BE2C (cell line): Measurements from ENCODE around the gene VAMP3.

Experiments used
- DNase-seq: peaks from one replicate; pipeline ENCODE4 v3.0.0-alpha.2; 2020
- H3K27me3 ChIP-seq: fragments of 250-450 bp; sonication (Bioruptor Pico); 2 replicates; pipeline ENCODE4 v1.5.1; 2020; ENCODE audit warnings: mild to moderate bottlenecking
- H3K36me3 ChIP-seq: fragments of 250-450 bp; sonication (Bioruptor Pico); 2 replicates; pipeline ENCODE4 v1.5.1; 2020; ENCODE audit warnings: mild to moderate bottlenecking
- H3K4me1 ChIP-seq: fragments of 250-450 bp; sonication (Bioruptor Pico); 2 replicates; pipeline ENCODE4 v1.5.1; 2020
- H3K4me3 ChIP-seq: 2 replicates; pipeline ENCODE4 v1.5.1; 2011; ENCODE audit warnings: low read depth, low read length
- H3K9me3 ChIP-seq: fragments of 250-450 bp; sonication (Bioruptor Pico); 2 replicates; pipeline ENCODE4 v1.5.1; 2020
- CTCF ChIP-seq: IDR thresholded peaks from 2 replicates; pipeline ENCODE4 v1.5.1; 2012; ENCODE audit warnings: mild to moderate bottlenecking, low read depth, low read length

Gene VAMP3

GRCh38 chr1:7781501-7781900, 10.4 kb downstream of the VAMP3 start:
- no peaks in the 10 kb centered on the region for H3K4me1 ChIP-seq
- H3K27me3 ChIP-seq = no peaks in the 10 kb centered on the region
- TF ChIP-seq CTCF = no peak
- H3K4me3 ChIP-seq = no peak overlapping the region
- H3K9me3 ChIP-seq = peaks cover 6% of the 10 kb centered on the region
- no peaks in the 10 kb centered on the region for H3K36me3 ChIP-seq
- no peak for DNase-seq

- Histone ChIP-seq H3K4me3 (no peak overlapping the region), H3K9me3 (peaks cover 6% of the 10 kb centered on the region), H3K4me1 (no peaks in the 10 kb centered on the region), H3K36me3 (no peaks in the 10 kb centered on the region), H3K27me3 (no peaks in the 10 kb centered on the region)
- DNase-seq = no peak
- no peak for TF ChIP-seq CTCF
Observed at GRCh38 chr1:7781923-7782495, 10.9 kb downstream of the VAMP3 start.

DNA sequence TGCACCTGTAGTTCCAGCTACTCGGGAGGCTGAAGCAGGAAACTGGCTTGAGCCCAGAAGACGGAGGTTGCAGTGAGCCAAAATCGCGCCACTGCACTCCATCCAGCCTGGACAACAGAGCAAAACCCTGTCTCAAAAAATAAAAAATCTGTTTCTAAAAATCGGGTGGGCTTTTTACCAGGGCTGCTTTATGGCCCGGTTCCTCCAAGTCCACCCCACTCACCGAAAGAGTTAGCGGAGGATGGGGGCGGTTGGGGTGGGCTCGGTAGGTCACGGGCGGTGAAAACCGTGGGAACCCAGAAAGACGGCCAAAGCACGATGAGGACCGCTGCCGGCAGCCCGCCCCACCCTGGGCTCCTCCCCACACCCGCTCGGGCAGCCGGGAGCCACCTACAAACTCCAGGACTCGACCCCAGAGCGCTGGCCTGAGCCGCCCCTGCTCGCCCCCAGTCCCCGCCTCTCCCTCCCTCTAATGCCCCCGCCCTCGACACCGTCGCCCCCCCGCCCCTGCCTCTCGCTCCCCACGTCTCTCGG, 12.1 kb downstream of the VAMP3 start:
- TF ChIP-seq CTCF = no peak
- Histone ChIP-seq H3K4me1 (no peaks in the 10 kb centered on the region), H3K27me3 (no peaks in the 10 kb centered on the region), H3K9me3 (peaks cover 6% of the 10 kb centered on the region), H3K4me3 (peak overlapping the region; percentile 52), H3K36me3 (no peaks in the 10 kb centered on the region)
- peak; percentile 72 for DNase-seq

GRCh38 chr1:7783826-7784491, 12.9 kb downstream of the VAMP3 start, which contains the start of gene PER3:
TSS of gene PER3 (plus strand) at chr1:7784291. CDS start at chr1:7784878, 587 bp downstream.
- Histone ChIP-seq H3K9me3 (peaks cover 6% of the 10 kb centered on the region), H3K27me3 (no peaks in the 10 kb centered on the region), H3K36me3 (no peaks in the 10 kb centered on the region), H3K4me3 (peak within 1 kb of the TSS; percentile 52), H3K4me1 (no peaks in the 10 kb centered on the region)
- TF ChIP-seq CTCF = no peak
- peak; percentile 94 for DNase-seq

GRCh38 chr1:7784492-7785071, 13.5 kb downstream of the VAMP3 start:
- H3K4me1 ChIP-seq = no peaks in the 10 kb centered on the region
- no peak overlapping the region for H3K4me3 ChIP-seq
- H3K9me3 ChIP-seq = peaks cover 6% of the 10 kb centered on the region
- DNase-seq = no peak
- no peaks in the 10 kb centered on the region for H3K27me3 ChIP-seq
- no peak for TF ChIP-seq CTCF
- no peaks in the 10 kb centered on the region for H3K36me3 ChIP-seq

- H3K4me3 ChIP-seq = no peak overlapping the region
- DNase-seq = no peak
- no peaks in the 10 kb centered on the region for H3K4me1 ChIP-seq
Observed at GRCh38 chr1:7785108-7785507, 14.0 kb downstream of the VAMP3 start.

More at GRCh38 chr1:7785108-7785507, 14.0 kb downstream of the VAMP3 start:
- no peak for TF ChIP-seq CTCF
- no peaks in the 10 kb centered on the region for H3K27me3 ChIP-seq
- H3K9me3 ChIP-seq = peaks cover 6% of the 10 kb centered on the region
- H3K36me3 ChIP-seq = no peaks in the 10 kb centered on the region
